ENCODE data around the gene PRDM10.
"Not testable (repeated sequence)": the region's sequence is repeated elsewhere in the genome, so short reads cannot be mapped to it uniquely, and the experiment has no call there.

PRDM10 gene

GRCh38 chr11:129895126-129896041 is 107.3 kb downstream of the PRDM10 start, which contains the start of gene NFRKB:
Gene NFRKB (minus strand): TSS chr11:129895578. CDS start chr11:129892849, 2,729 bp downstream.
- peak; percentile 72 for DNase-seq (ENCODE audit: low spot score)

- DNase-seq (ENCODE audit: low spot score) = peak; percentile 14
These were observed 108.1 kb downstream of the PRDM10 start for GRCh38 chr11:129894278-129895125.

GRCh38 chr11:129888451-129888850 is 114.2 kb downstream of the PRDM10 start:
- DNase-seq (ENCODE audit: low spot score) = no peak

GRCh38 chr11:129885381-129885780 is 117.3 kb downstream of the PRDM10 start:
- no peak for DNase-seq (ENCODE audit: low spot score)

GRCh38 chr11:129884581-129884980 is 118.1 kb downstream of the PRDM10 start:
- DNase-seq (ENCODE audit: low spot score) = no peak

GRCh38 chr11:129881570-129882170 is 121.0 kb downstream of the PRDM10 start:
- no peak for DNase-seq (ENCODE audit: low spot score)

GRCh38 chr11:129880311-129880710 is 122.3 kb downstream of the PRDM10 start:
- no peak for DNase-seq (ENCODE audit: low spot score)

GRCh38 chr11:129871914-129872313 is 130.7 kb downstream of the PRDM10 start:
- no peak for DNase-seq (ENCODE audit: low spot score)

- not testable (repeated sequence) for DNase-seq (ENCODE audit: low spot score)
These were observed 134.0 kb downstream of the PRDM10 start for GRCh38 chr11:129868626-129869025.

GRCh38 chr11:129866311-129866710 is 136.3 kb downstream of the PRDM10 start:
- DNase-seq (ENCODE audit: low spot score) = no peak

- peak; percentile 31 for DNase-seq (ENCODE audit: low spot score)
These were observed 136.9 kb downstream of the PRDM10 start for GRCh38 chr11:129865701-129866100.

- no peak for DNase-seq (ENCODE audit: low spot score)
These were observed 137.8 kb downstream of the PRDM10 start for GRCh38 chr11:129864811-129865210.

GRCh38 chr11:129861702-129862522 is 140.7 kb downstream of the PRDM10 start:
- peak; percentile 97 for DNase-seq (ENCODE audit: low spot score)

- no peak for DNase-seq (ENCODE audit: low spot score)
These were observed 146.6 kb downstream of the PRDM10 start for GRCh38 chr11:129856036-129856435.

GRCh38 chr11:129855086-129855485 is 147.5 kb downstream of the PRDM10 start:
- no peak for DNase-seq (ENCODE audit: low spot score)

- DNase-seq (ENCODE audit: low spot score) = no peak
These were observed 148.3 kb downstream of the PRDM10 start for GRCh38 chr11:129854232-129854805.

- peak; percentile 63 for DNase-seq (ENCODE audit: low spot score)
These were observed 149.0 kb downstream of the PRDM10 start for GRCh38 chr11:129853518-129854231.

GRCh38 chr11:129852125-129852740 is 150.4 kb downstream of the PRDM10 start:
- no peak for DNase-seq (ENCODE audit: low spot score)

All from SW480 (cell line).